Breast epithelium (tissue), 3 donors: ENCODE measurements around the gene UBXN6.

Experiments used
- CTCF ChIP-seq, 3 donors: fragments of 450-650 bp; IDR thresholded peaks; one replicate each; pipeline ENCODE4 v1.5.1; 2016 to 2017; ENCODE audit warnings: antibody characterized with exemption in 3 of 3, mild to moderate bottlenecking in 3 of 3, moderate library complexity in 3 of 3
- POLR2A ChIP-seq: fragments of 450-650 bp; IDR thresholded peaks from one replicate; pipeline ENCODE4 v1.6.1; 2016; ENCODE audit warnings: antibody characterized with exemption, mild to moderate bottlenecking, moderate library complexity
- POLR2AphosphoS5 ChIP-seq, 3 donors: sonication (generic); formaldehyde crosslinking; IDR thresholded peaks; one replicate each; pipeline ENCODE4 v1.6.1; 2017; ENCODE audit warnings: antibody characterized with exemption in 3 of 3

GRCh38 chr19:4454747-4455718 is 2.6 kb downstream of the UBXN6 start:
- TF ChIP-seq CTCF (IDR thresholded peaks at IDR 0.05) (no peak), POLR2AphosphoS5 (IDR thresholded peaks at IDR 0.05) (no peak), POLR2A (no peak)
